Progenitor cell of endocrine pancreas (in vitro differentiated cells): ENCODE data around the gene TMX1. TPM values are rescaled to one million over a fixed set of nuclear protein-coding genes. Genes with fewer than 3 reads are reported as not detected.

Experiments used
- DNase-seq: peaks from one replicate; pipeline ENCODE4 v3.0.0; 2021; ENCODE audit warnings: low spot score; ENCODE audit not compliant: unreplicated experiment
- H3K27ac Mint-ChIP-seq: 2 replicates; pipeline ENCODE4 v1.8.0; 2021; ENCODE audit warnings: mild to moderate bottlenecking, moderate library complexity, mixed read lengths
- H3K27me3 Mint-ChIP-seq: 2 replicates; pipeline ENCODE4 v1.8.0; 2021; ENCODE audit warnings: mixed read lengths
- H3K36me3 Mint-ChIP-seq: 2 replicates; pipeline ENCODE4 v1.8.0; 2022; ENCODE audit warnings: mixed read lengths; ENCODE audit not compliant: insufficient read depth
- H3K4me1 Mint-ChIP-seq: 2 replicates; pipeline ENCODE4 v1.8.0; 2021; ENCODE audit warnings: low read depth, mixed read lengths
- H3K4me3 Mint-ChIP-seq: 2 replicates; pipeline ENCODE4 v1.8.0; 2021; ENCODE audit warnings: low read depth, mild to moderate bottlenecking, moderate library complexity, mixed read lengths
- H3K9me3 Mint-ChIP-seq: 2 replicates; pipeline ENCODE4 v1.8.0; 2021; ENCODE audit warnings: low read depth, mixed read lengths
- total RNA-seq: library from RNA; stranded (reverse); gene quantifications from 2 replicates; pipeline ENCODE4 v1.2.1, GENCODE V29; 2021
- TF ChIP-seq, protein P1 (sequence below): fragments of 200-600 bp; sonication (generic); IDR thresholded peaks from one replicate; pipeline ENCODE4 v1.5.0; 2021; ENCODE audit warnings: antibody characterized with exemption, mild to moderate bottlenecking; ENCODE audit not compliant: unreplicated experiment

TMX1 gene
- total RNA-seq, 1 donor from 2014 or later: 31.3 TPM

DNA sequence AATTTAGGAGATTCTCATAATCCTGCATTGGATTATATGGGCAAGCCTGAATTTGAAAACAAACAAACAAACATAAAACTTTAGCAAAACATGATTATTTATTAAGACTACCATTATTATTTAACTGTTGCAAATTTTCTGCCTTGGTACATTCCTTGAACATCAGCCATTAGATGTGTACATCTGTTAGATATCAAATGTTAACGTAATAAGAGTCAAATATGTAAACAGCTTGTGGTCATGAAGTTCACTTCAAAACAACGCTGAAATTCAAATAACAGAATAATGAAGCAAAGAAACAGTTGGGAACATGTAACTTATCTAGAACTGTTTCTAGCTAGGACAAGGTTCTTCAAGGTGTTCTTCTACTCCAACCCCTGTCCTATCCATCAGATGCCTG lies 14.3 kb upstream of the TMX1 start:
- Mint-ChIP-seq H3K4me3 (no peak overlapping the region), H3K27me3 (no peaks in the 10 kb centered on the region), H3K36me3 (no peaks in the 10 kb centered on the region), H3K4me1 (no peaks in the 10 kb centered on the region), H3K27ac (no peak overlapping the region), H3K9me3 (peaks cover 9% of the 10 kb centered on the region)
- no peak for DNase-seq
- TF ChIP-seq, protein P1, sequence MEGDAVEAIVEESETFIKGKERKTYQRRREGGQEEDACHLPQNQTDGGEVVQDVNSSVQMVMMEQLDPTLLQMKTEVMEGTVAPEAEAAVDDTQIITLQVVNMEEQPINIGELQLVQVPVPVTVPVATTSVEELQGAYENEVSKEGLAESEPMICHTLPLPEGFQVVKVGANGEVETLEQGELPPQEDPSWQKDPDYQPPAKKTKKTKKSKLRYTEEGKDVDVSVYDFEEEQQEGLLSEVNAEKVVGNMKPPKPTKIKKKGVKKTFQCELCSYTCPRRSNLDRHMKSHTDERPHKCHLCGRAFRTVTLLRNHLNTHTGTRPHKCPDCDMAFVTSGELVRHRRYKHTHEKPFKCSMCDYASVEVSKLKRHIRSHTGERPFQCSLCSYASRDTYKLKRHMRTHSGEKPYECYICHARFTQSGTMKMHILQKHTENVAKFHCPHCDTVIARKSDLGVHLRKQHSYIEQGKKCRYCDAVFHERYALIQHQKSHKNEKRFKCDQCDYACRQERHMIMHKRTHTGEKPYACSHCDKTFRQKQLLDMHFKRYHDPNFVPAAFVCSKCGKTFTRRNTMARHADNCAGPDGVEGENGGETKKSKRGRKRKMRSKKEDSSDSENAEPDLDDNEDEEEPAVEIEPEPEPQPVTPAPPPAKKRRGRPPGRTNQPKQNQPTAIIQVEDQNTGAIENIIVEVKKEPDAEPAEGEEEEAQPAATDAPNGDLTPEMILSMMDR: no peak

DNA sequence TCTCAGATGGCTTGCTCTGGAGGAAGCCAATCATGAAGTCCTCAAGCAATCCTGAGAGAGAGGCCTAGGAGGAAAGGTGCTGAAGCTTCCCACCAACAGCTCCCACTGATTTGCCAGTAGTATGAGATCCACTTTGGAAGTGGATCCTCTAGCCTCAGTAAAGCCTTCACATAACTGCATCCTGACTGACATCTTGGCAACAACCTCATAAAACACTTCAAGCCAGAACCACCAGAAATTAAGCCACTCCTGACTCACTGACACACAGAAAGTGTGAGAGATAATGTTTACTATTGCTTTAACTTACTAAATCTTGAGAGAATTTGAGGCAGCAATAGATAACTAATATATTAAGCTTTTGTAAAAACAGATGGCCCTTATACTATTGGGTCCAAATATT lies 11.7 kb upstream of the TMX1 start:
- TF ChIP-seq, protein P1: no peak
- no peaks in the 10 kb centered on the region for H3K4me1 Mint-ChIP-seq
- H3K36me3 Mint-ChIP-seq: no peaks in the 10 kb centered on the region
- peaks cover 4% of the 10 kb centered on the region for H3K9me3 Mint-ChIP-seq
- no peak overlapping the region for H3K4me3 Mint-ChIP-seq
- H3K27me3 Mint-ChIP-seq: no peaks in the 10 kb centered on the region
- no peak for DNase-seq
- H3K27ac Mint-ChIP-seq: no peak overlapping the region

DNA sequence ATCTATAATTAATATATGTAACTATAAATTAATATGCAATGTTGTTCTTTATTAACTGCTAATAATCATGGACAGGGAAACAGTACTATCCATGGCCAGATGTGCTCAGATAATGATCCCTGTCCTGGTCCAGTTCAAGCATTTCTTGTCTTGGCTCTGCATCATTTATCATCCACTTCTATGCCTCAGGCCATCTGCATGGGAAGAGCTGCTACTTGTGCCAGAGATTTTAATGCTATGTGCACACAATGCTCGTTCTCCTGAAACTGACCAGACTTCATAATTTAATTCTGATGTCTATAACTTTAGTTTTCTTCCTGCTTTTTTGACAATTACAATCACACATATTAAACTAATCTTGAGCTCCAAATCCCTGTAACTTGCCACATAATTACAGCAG lies 11.2 kb upstream of the TMX1 start:
- no peak overlapping the region for H3K27ac Mint-ChIP-seq
- DNase-seq: no peak
- no peaks in the 10 kb centered on the region for H3K36me3 Mint-ChIP-seq
- H3K4me1 Mint-ChIP-seq: no peaks in the 10 kb centered on the region
- H3K9me3 Mint-ChIP-seq: no peaks in the 10 kb centered on the region
- no peaks in the 10 kb centered on the region for H3K27me3 Mint-ChIP-seq
- TF ChIP-seq, protein P1: no peak
- H3K4me3 Mint-ChIP-seq: no peak overlapping the region

DNA sequence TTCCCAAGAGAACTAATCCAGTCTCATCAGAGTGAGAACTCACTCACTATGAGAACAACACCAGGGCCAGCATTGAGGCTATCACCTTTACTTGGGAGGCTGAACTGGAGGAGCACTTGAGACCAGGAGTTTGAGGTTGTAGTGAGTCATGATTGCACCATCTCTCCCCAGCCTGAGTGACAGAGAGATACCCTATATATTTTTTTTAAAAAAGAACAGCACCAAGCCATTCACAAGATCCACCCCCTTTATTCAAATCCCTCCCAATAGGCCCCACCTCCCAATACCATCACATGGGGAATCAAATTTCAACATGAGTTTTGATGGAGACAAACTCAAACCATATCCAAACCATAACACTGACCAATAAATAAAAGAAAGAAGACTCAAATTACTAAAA lies 3.7 kb upstream of the TMX1 start:
- TF ChIP-seq, protein P1: no peak
- H3K4me1 Mint-ChIP-seq: no peaks in the 10 kb centered on the region
- DNase-seq: no peak
- H3K36me3 Mint-ChIP-seq: no peaks in the 10 kb centered on the region
- no peak overlapping the region for H3K4me3 Mint-ChIP-seq
- no peak overlapping the region for H3K27ac Mint-ChIP-seq
- H3K9me3 Mint-ChIP-seq: peaks cover 2% of the 10 kb centered on the region
- H3K27me3 Mint-ChIP-seq: no peaks in the 10 kb centered on the region

DNA sequence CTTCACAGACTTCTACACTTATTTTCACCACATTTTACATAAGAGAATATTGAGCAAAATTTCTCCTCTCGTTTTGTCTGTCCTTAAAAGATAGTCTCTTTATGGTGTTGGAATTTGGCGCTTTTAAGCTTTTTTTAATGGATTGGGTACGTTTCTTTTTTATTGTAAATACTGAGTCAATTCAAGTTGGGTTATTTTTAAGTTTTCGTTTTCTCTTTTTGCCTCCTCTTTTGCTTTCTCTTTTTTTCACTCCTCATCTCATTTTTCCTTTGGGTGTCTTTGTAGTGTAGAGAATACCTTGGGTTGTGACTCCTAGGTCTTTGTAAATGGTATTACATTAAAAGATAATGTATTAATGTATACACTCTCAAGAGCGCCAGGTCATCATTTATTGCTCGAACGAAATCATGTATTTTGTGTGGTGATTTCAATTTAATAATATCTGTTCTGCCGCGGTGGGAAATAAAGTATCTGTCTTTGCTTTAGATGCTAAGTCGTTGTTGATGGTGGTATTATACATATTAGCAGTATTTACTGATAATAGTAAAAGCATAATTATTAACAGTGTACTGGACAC lies 845 bp downstream of the TMX1 start:
- Mint-ChIP-seq H3K4me3 (no peak overlapping the region), H3K4me1 (peaks cover 6% of the 10 kb centered on the region), H3K27me3 (no peaks in the 10 kb centered on the region), H3K9me3 (peaks cover 2% of the 10 kb centered on the region), H3K27ac (no peak overlapping the region), H3K36me3 (peaks cover 5% of the 10 kb centered on the region)
- DNase-seq: no peak
- TF ChIP-seq, protein P1: no peak
